HepG2 (cell line): Measurements from ENCODE around the gene KCNE5. TPM values are rescaled to one million over a fixed set of nuclear protein-coding genes. Genes with fewer than 3 reads are reported as not detected.

Experiments used
- ATAC-seq: fragments of 200-7000 bp; cut with Tn5 transposase; 3 replicates; pipeline ENCODE4 v1.9.1; 2020; ENCODE audit warnings: mild to moderate bottlenecking, moderate library complexity
- BruUV-seq: library from RNA; stranded (reverse); fragments of 400-500 nt; replicated peaks from 2 replicates; lab custom pipeline; 2021; lab: Mats Ljungman, UMichigan
- CTCF ChIA-PET: fragments of 300-600 bp; formaldehyde crosslinking; extraction: SDS; loops from one replicate; lab custom pipeline; 2021; ENCODE audit warnings: low total read pairs, inconsistent platforms, low intra/inter-chr PET ratio; lab: Yijun Ruan, JAX
- POLR2A ChIA-PET: fragments of 350-600 bp; sonication (Branson Sonifier 250); formaldehyde crosslinking; loops from one replicate; lab custom pipeline; 2020; ENCODE audit warnings: antibody characterized with exemption, inconsistent platforms; lab: Yijun Ruan, JAX
- DNase-seq: peaks from one replicate; pipeline ENCODE4 v3.0.0-alpha.2; 2015; ENCODE audit warnings: low spot score
- FAIRE-seq: peaks from 3 replicates; lab custom pipeline; 2011; peaks lifted over from hg19 to GRCh38; lab: Jason Lieb, UNC
- H2AFZ ChIP-seq: one replicate; pipeline ENCODE4 v1.6.1; 2011; ENCODE audit warnings: low read length, inconsistent platforms
- H3K27ac ChIP-seq: fragments of 300-600 bp; 3 replicates; pipeline ENCODE4 v1.8.0; 2011; ENCODE audit warnings: mixed run types, mild to moderate bottlenecking, mixed read lengths, low read length, inconsistent platforms; ENCODE audit not compliant: insufficient read depth; ENCODE audit errors: extremely low read length
- H3K27me3 ChIP-seq, 2 experiments: fragments of 200-600 bp in 1 of 2; 2 replicates in 1 of 2; 3 replicates in 1 of 2; pipeline versions ENCODE4 v1.6.0 to v1.8.0; 2011; ENCODE audit warnings: low read length in 2 of 2, mild to moderate bottlenecking in 2 of 2, moderate library complexity in 2 of 2, inconsistent platforms in 1 of 2; ENCODE audit not compliant: insufficient read depth in 2 of 2, control insufficient read depth in 1 of 2
- H3K36me3 ChIP-seq, 2 experiments: fragments of 200-600 bp in 1 of 2; replicated peaks in 1 of 2; 2 replicates in 1 of 2; 3 replicates in 1 of 2; pipeline versions ENCODE4 v1.5.1 to v1.8.0; 2011; ENCODE audit warnings: low read length in 2 of 2, inconsistent platforms in 1 of 2; ENCODE audit not compliant: insufficient read depth in 2 of 2, control insufficient read depth in 1 of 2
- H3K4me1 ChIP-seq: 2 replicates; pipeline ENCODE4 v1.5.1; 2012; ENCODE audit warnings: low read length, inconsistent platforms; ENCODE audit not compliant: insufficient read depth
- H3K4me2 ChIP-seq: 2 replicates; pipeline ENCODE4 v1.6.0; 2011; ENCODE audit warnings: low read depth, low read length, inconsistent platforms
- H3K4me3 ChIP-seq, 3 experiments: fragments of 200-600 bp in 1 of 3; sonication (generic), shearing (Covaris generic) in 1 of 3; replicated peaks in 1 of 3; 2 replicates each; pipeline ENCODE4 v1.5.1; 2011 to 2016; ENCODE audit warnings: low read length in 3 of 3, inconsistent platforms in 2 of 3, low read depth in 2 of 3, mild to moderate bottlenecking in 2 of 3, control low read depth in 1 of 3, mixed read lengths in 1 of 3; ENCODE audit not compliant: insufficient read depth in 1 of 3
- H3K79me2 ChIP-seq: one replicate; pipeline ENCODE4 v1.6.1; 2011; ENCODE audit warnings: low read length, inconsistent platforms; ENCODE audit not compliant: insufficient read depth
- H3K9ac ChIP-seq: 2 replicates; pipeline ENCODE4 v1.6.0; 2011; ENCODE audit warnings: mild to moderate bottlenecking, low read depth, low read length, inconsistent platforms; ENCODE audit not compliant: insufficient read depth
- H3K9me3 ChIP-seq: 2 replicates; pipeline ENCODE4 v1.5.1; 2012; ENCODE audit warnings: mild to moderate bottlenecking, low read length
- H4K20me1 ChIP-seq: 2 replicates; pipeline ENCODE4 v1.6.0; 2011; ENCODE audit warnings: inconsistent platforms, mild to moderate bottlenecking, low read length, moderate library complexity; ENCODE audit not compliant: insufficient read depth
- HNF4A ChIP-seq: sonication (generic); formaldehyde crosslinking; IDR thresholded peaks from 2 replicates; pipeline ENCODE4 v1.4.0; 2020; ENCODE audit warnings: missing genetic modification reagents
- HNF4G ChIP-seq, 2 experiments: sonication (generic) in 1 of 2; formaldehyde crosslinking in 1 of 2; IDR thresholded peaks; 2 replicates each; pipeline versions ENCODE4 v1.4.0 to v1.6.1; 2011 to 2020; ENCODE audit warnings: borderline replicate concordance in 2 of 2, low read depth in 2 of 2, mild to moderate bottlenecking in 2 of 2, low read length in 1 of 2, missing genetic modification reagents in 1 of 2, moderate library complexity in 1 of 2
- NBN ChIP-seq: fragments of 450-650 bp; conservative IDR thresholded peaks from 2 replicates; pipeline ENCODE4 v1.6.1; 2017
- NR2C2 ChIP-seq: sonication (generic); formaldehyde crosslinking; IDR thresholded peaks from 2 replicates; pipeline ENCODE4 v1.4.0; 2020; ENCODE audit warnings: missing genetic modification reagents, mild to moderate bottlenecking, moderate library complexity, borderline replicate concordance
- PAXIP1 ChIP-seq: sonication (generic); formaldehyde crosslinking; conservative IDR thresholded peaks from 2 replicates; pipeline ENCODE4 v1.4.0; 2020; ENCODE audit warnings: mild to moderate bottlenecking, missing genetic modification reagents, moderate library complexity
- PHF5A ChIP-seq: IDR thresholded peaks from one replicate; pipeline ENCODE4 v1.6.1; 2018; ENCODE audit warnings: low read depth, missing genetic modification reagents; ENCODE audit not compliant: unreplicated experiment
- POLR2AphosphoS2 ChIP-seq: IDR thresholded peaks from 2 replicates; pipeline ENCODE4 v1.6.1; 2011; ENCODE audit warnings: low read depth, low read length, improper control_type of control experiment
- RORA ChIP-seq: sonication (generic); formaldehyde crosslinking; IDR thresholded peaks from 2 replicates; pipeline ENCODE4 v1.5.0; 2020; ENCODE audit warnings: mild to moderate bottlenecking, missing genetic modification reagents, moderate library complexity
- WIZ ChIP-seq: sonication (generic); formaldehyde crosslinking; IDR thresholded peaks from 2 replicates; pipeline ENCODE4 v1.5.1; 2020; ENCODE audit warnings: mild to moderate bottlenecking, missing genetic modification reagents
- ZBTB26 ChIP-seq: IDR thresholded peaks from 2 replicates; pipeline ENCODE4 v1.6.1; 2016; ENCODE audit warnings: missing compliant biosample characterization, missing genetic modification reagents, borderline replicate concordance
- ZFP41 ChIP-seq: sonication (generic); formaldehyde crosslinking; IDR thresholded peaks from 2 replicates; pipeline ENCODE4 v1.4.0; 2020; ENCODE audit warnings: mild to moderate bottlenecking, missing genetic modification reagents, borderline replicate concordance
- ZFY ChIP-seq: sonication (generic); formaldehyde crosslinking; IDR thresholded peaks from 2 replicates; pipeline ENCODE4 v1.4.0; 2020; ENCODE audit warnings: missing genetic modification reagents
- ZKSCAN5 ChIP-seq: sonication (generic); formaldehyde crosslinking; IDR thresholded peaks from 2 replicates; pipeline ENCODE4 v1.5.1; 2020; ENCODE audit warnings: mild to moderate bottlenecking, missing genetic modification reagents
- ZNF549 ChIP-seq: sonication (generic); formaldehyde crosslinking; IDR thresholded peaks from 2 replicates; pipeline ENCODE4 v1.5.0; 2020; ENCODE audit warnings: missing genetic modification reagents
- ZNF670 ChIP-seq: sonication (generic); formaldehyde crosslinking; IDR thresholded peaks from 2 replicates; pipeline ENCODE4 v1.8.0; 2022; ENCODE audit warnings: mild to moderate bottlenecking, missing genetic modification reagents, borderline replicate concordance
- WGBS: methylation state at CpG from one replicate; pipeline ENCODE4 v1.1.6; 2017; ENCODE audit warnings: low lambda C conversion rate; 5-methylcytosine and 5-hydroxymethylcytosine counted together
- in situ Hi-C: cut with HindIII; loops from 2 replicates; pipeline ENCODE4 v1.10.0; 2017; ENCODE audit warnings: low pct_unique_long_range_greater_than_20kb; ENCODE audit not compliant: extremely low pct_ligation_motif_present
- intact Hi-C: fragments of 100-400 bp; cut with micrococcal nuclease; formaldehyde crosslinking; loops from one replicate; pipeline ENCODE4 v1.10.0; 2022; ENCODE audit not compliant: unreplicated experiment
- polyA plus RNA-seq, 8 experiments: library from polyadenylated mRNA; depleted of rRNA in 3 of 8; stranded (reverse) in 7 of 8; unstranded in 1 of 8; fragments of >200 nt; fragmentation: Illumina TruSeq in 4 of 8; extraction: Trizol in 4 of 8; gene quantifications; 2 replicates each; pipeline versions ENCODE4 v1.2.1 to v1.2.3, GENCODE V29; 2011 to 2016; ENCODE audit warnings: low read depth in 4 of 8, missing spikeins in 1 of 8, mixed read lengths in 1 of 8; ENCODE audit not compliant: insufficient read depth in 1 of 8
- total RNA-seq, 5 experiments: library from RNA; depleted of rRNA; stranded (reverse); fragments of >200 nt; fragmentation: Illumina TruSeq; extraction: Trizol; gene quantifications; 2 replicates each; pipeline ENCODE4 v1.2.3, GENCODE V29; 2016; ENCODE audit warnings: low read depth in 1 of 5
- TF ChIP-seq, protein P1 (sequence below): sonication (generic); formaldehyde crosslinking; IDR thresholded peaks from 2 replicates; pipeline ENCODE4 v1.8.1; 2023; ENCODE audit warnings: mild to moderate bottlenecking, missing genetic modification reagents
- TF ChIP-seq, protein P2 (sequence below): sonication (generic); formaldehyde crosslinking; IDR thresholded peaks from 2 replicates; pipeline ENCODE4 v1.4.0; 2020; ENCODE audit warnings: missing genetic modification reagents

Gene KCNE5
- total and polyA plus RNA-seq, 2 of the 13 experiments (the other 11 are each of a cell fraction or from before 2014, with no cell fraction given) = 0.33 to 1.4 TPM

DNA sequence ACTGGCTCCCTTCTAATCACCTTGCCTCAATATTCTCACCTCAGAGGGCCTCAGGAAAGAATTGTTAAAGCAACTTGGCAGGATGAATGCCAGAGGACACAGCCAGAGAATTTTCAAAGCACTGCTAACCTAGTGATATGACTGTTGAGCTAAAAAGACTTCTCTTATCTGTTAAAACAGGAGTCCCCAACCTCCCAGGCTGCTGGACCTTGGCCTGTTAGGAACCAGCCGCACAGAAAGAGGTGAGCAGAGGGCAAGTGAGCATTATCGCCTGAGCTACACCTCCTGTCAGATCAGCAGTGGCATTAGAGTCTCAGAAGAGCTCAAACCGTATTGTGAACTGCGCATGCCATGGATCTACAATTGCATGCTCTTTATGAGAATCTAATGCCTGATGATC, 1.7 kb upstream of the KCNE5 start:
- peak; percentile 39 for ATAC-seq
- DNase-seq = no peak
- CTCF ChIA-PET = no interaction called here
- no peaks in the 10 kb centered on the region for H4K20me1 ChIP-seq
- H3K9me3 ChIP-seq = no peaks in the 10 kb centered on the region
- no peaks in the 10 kb centered on the region; a peak in 1 of 5 replicates for H3K36me3 ChIP-seq
- POLR2A ChIA-PET = no interaction called here
- intact Hi-C loops (loop anchor here (2.0 kb wide), 1 partner anchor 142 kb away; no protein-coding TSS in a partner anchor), in situ Hi-C loops (no loop called here)
- peak overlapping the region; percentile 43 for H3K27ac ChIP-seq
- H3K79me2 ChIP-seq = no peaks in the 10 kb centered on the region
- no peak overlapping the region for H3K4me2 ChIP-seq
- H3K4me1 ChIP-seq = peaks cover 20% of the 10 kb centered on the region
- H3K4me3 ChIP-seq = no peak overlapping the region
- no peak overlapping the region for H3K9ac ChIP-seq
- BruUV-seq = no TSS peak
- no peaks in the 10 kb centered on the region for H3K27me3 ChIP-seq
- H2AFZ ChIP-seq = no peak overlapping the region
- FAIRE-seq = no peak
- no CpG with 5 or more reads among the region's 4 CpGs for WGBS
- TF ChIP-seq HNF4G (IDR thresholded peaks at IDR 0.05; ENCODE audit: borderline replicate concordance, low read depth, low read length) (0 out of 2 replicates have a peak, but pooled peaks have one; percentile 23), HNF4G (CRISPR knock-in tag; IDR thresholded peaks at IDR 0.05; ENCODE audit: borderline replicate concordance, low read depth) (no peak), HNF4A (CRISPR knock-in tag) (peak; percentile 58), ZFP41 (CRISPR knock-in tag) (no peak), ZNF549 (CRISPR knock-in tag) (peak; percentile 84; the same call in 1 of the 2 replicates), PHF5A (no peak), POLR2AphosphoS2 (no peak), ZBTB26 (CRISPR knock-in tag) (no peak), NBN (no peak), NR2C2 (CRISPR knock-in tag) (no peak), PAXIP1 (CRISPR knock-in tag) (0 out of 2 replicates have a peak, but pooled peaks have one; percentile 19), ZNF670 (CRISPR knock-in tag) (no peak), ZFY (CRISPR knock-in tag) (no peak), RORA (CRISPR knock-in tag) (no peak), ZKSCAN5 (CRISPR knock-in tag) (peak; percentile 88), WIZ (no peak)
- TF ChIP-seq, protein P1, sequence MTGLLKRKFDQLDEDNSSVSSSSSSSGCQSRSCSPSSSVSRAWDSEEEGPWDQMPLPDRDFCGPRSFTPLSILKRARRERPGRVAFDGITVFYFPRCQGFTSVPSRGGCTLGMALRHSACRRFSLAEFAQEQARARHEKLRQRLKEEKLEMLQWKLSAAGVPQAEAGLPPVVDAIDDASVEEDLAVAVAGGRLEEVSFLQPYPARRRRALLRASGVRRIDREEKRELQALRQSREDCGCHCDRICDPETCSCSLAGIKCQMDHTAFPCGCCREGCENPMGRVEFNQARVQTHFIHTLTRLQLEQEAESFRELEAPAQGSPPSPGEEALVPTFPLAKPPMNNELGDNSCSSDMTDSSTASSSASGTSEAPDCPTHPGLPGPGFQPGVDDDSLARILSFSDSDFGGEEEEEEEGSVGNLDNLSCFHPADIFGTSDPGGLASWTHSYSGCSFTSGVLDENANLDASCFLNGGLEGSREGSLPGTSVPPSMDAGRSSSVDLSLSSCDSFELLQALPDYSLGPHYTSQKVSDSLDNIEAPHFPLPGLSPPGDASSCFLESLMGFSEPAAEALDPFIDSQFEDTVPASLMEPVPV = no peak
- TF ChIP-seq, protein P2, sequence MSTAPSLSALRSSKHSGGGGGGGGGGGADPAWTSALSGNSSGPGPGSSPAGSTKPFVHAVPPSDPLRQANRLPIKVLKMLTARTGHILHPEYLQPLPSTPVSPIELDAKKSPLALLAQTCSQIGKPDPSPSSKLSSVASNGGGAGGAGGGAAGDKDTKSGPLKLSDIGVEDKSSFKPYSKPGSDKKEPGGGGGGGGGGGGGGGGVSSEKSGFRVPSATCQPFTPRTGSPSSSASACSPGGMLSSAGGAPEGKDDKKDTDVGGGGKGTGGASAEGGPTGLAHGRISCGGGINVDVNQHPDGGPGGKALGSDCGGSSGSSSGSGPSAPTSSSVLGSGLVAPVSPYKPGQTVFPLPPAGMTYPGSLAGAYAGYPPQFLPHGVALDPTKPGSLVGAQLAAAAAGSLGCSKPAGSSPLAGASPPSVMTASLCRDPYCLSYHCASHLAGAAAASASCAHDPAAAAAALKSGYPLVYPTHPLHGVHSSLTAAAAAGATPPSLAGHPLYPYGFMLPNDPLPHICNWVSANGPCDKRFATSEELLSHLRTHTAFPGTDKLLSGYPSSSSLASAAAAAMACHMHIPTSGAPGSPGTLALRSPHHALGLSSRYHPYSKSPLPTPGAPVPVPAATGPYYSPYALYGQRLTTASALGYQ = no peak
